Prostate gland (tissue), 2 donors: ENCODE measurements around the gene PNLIPRP1.

Source experiments
- POLR2A ChIP-seq: fragments of 450-650 bp; IDR thresholded peaks from one replicate; pipeline ENCODE4 v1.6.1; 2016; ENCODE audit warnings: antibody characterized with exemption, mild to moderate bottlenecking
- TF ChIP-seq, protein P1 (sequence below), 4 experiments: fragments of 200-600 bp in 2 of 4; fragments of 450-650 bp in 2 of 4; sonication (generic) in 2 of 4; IDR thresholded peaks; 1 replicate in 3 of 4; 2 replicates in 1 of 4; pipeline ENCODE4 v1.5.1; 2016 to 2019; ENCODE audit warnings: antibody characterized with exemption in 4 of 4, mild to moderate bottlenecking in 2 of 4, moderate library complexity in 2 of 4

GRCh38 chr10:116594525-116595035 is 3.8 kb downstream of the PNLIPRP1 start:
- TF ChIP-seq, protein P1, sequence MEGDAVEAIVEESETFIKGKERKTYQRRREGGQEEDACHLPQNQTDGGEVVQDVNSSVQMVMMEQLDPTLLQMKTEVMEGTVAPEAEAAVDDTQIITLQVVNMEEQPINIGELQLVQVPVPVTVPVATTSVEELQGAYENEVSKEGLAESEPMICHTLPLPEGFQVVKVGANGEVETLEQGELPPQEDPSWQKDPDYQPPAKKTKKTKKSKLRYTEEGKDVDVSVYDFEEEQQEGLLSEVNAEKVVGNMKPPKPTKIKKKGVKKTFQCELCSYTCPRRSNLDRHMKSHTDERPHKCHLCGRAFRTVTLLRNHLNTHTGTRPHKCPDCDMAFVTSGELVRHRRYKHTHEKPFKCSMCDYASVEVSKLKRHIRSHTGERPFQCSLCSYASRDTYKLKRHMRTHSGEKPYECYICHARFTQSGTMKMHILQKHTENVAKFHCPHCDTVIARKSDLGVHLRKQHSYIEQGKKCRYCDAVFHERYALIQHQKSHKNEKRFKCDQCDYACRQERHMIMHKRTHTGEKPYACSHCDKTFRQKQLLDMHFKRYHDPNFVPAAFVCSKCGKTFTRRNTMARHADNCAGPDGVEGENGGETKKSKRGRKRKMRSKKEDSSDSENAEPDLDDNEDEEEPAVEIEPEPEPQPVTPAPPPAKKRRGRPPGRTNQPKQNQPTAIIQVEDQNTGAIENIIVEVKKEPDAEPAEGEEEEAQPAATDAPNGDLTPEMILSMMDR (IDR thresholded peaks at IDR 0.05): no peak
- TF ChIP-seq POLR2A: no peak
